Measurements from ENCODE around the gene EID3. TPM values are rescaled to one million over a fixed set of nuclear protein-coding genes. Genes with fewer than 3 reads are reported as not detected.

EID3 gene
- total and polyA plus RNA-seq, 2 of the 8 experiments (the other 6 are each of a cell fraction or from before 2014, with no cell fraction given) = 1.2 to 2.8 TPM

DNA sequence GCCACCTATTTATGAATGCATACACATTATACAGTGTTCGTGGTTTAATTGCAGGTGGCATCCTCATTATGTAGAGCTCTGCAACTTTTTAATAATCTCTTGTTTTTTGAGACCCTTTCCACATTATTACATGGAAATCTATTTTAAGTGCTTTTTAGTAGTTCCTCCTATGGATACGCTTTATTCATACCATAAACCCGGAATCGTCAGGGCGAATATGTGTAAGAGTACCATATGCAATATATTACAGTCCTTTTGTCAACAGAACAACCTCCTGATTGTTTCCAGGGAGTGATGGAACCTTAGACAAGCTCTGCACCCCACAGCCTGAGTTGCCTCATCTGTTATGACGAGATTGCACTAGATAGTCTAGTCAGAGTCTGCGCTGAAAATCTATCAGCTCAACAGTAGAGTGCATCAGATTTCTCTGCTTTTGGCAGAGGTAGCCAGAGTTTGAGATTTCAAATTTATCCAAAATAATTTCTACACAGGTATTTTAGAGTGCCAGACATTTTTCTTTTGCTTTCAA lies 33.6 kb downstream of the EID3 start:
- H4K5ac ChIP-seq (ENCODE audit: insufficient read length, low read depth, low read length) = no peak overlapping the region
- DNase-seq (ENCODE audit: low read depth in 1 of 2, low spot score in 2 of 2) = no peak
- H3K4me3 ChIP-seq (ENCODE audit: extremely low read depth in 1 of 4, insufficient read depth in 2 of 4, low read depth in 3 of 4, low read length in 4 of 4) = no peak overlapping the region
- no peak overlapping the region for H3K9ac ChIP-seq (replicated peaks in 1 of 4; ENCODE audit: extremely low read depth in 1 of 4, low read depth in 3 of 4, low read length in 3 of 4)
- no peak overlapping the region for H3K4ac ChIP-seq (replicated peaks; ENCODE audit: insufficient read length, low read depth, low read length)
- WGBS, 2 experiments (ENCODE audit: extremely low coverage in 1 of 2, insufficient coverage in 1 of 2, insufficient read length in 1 of 2, insufficient replicate concordance in 2 of 2, low coverage in 1 of 2, low lambda C conversion rate in 2 of 2, missing lambda C conversion rate in 1 of 2) = 85% methylated on average over 7 of the region's 7 CpGs; no CpG with 5 or more reads in 1 of the 2 experiments
- no peak overlapping the region for H2BK5ac ChIP-seq (ENCODE audit: low read depth, low read length)
- ChIA-PET POLR2A (ENCODE audit: partially characterized antibody) (interaction anchor here (1.2 to 2.1 kb wide), 2 partner anchors 14 to 19 kb away, joined by 3 to 5 read pairs; no protein-coding TSS in a partner anchor), CTCF (ENCODE audit: partially characterized antibody) (interaction anchor here (0.6 kb wide), 1 partner anchor 114 kb away, joined by 3 read pairs; no protein-coding TSS in a partner anchor)
- H3K4me1 ChIP-seq (replicated peaks in 1 of 4; ENCODE audit: control insufficient read depth in 3 of 4, insufficient read depth in 4 of 4, low read length in 3 of 4) = no peaks in the 10 kb centered on the region
- H3K14ac ChIP-seq (ENCODE audit: insufficient read length) = no peak overlapping the region
- H3K79me2 ChIP-seq (ENCODE audit: control insufficient read depth in 1 of 2, insufficient read depth in 2 of 2, low read length in 2 of 2) = no peaks in the 10 kb centered on the region
- no peak for FAIRE-seq
- H4K20me1 ChIP-seq (replicated peaks in 1 of 2; ENCODE audit: control insufficient read depth in 1 of 2, insufficient read depth in 2 of 2, low read length in 2 of 2) = peaks cover 0 to 2% of the 10 kb centered on the region in 2 experiments
- H3K56ac ChIP-seq (replicated peaks; ENCODE audit: insufficient read length, low read depth, low read length) = no peak overlapping the region
- no peaks in the 10 kb centered on the region for H3K79me1 ChIP-seq (ENCODE audit: low read depth, low read length)
- no peak overlapping the region for H3K4me2 ChIP-seq (ENCODE audit: insufficient read depth in 1 of 2, low read depth in 2 of 2, low read length in 2 of 2)
- peaks cover 5 to 80% (median 46%) of the 10 kb centered on the region in 4 experiments; a peak in 7 of 8 replicates for H3K36me3 ChIP-seq (ENCODE audit: control insufficient read depth in 2 of 4, insufficient read depth in 4 of 4, low read length in 3 of 4)
- H4K8ac ChIP-seq (ENCODE audit: extremely low read depth, insufficient read depth, low read length) = no peak overlapping the region
- no peaks in the 10 kb centered on the region for H3K9me3 ChIP-seq (ENCODE audit: insufficient read depth in 2 of 2, low read depth in 1 of 2, low read length in 1 of 2)
- no peak overlapping the region for H2AK5ac ChIP-seq (ENCODE audit: low read depth, low read length)
- H4K91ac ChIP-seq (replicated peaks; ENCODE audit: insufficient read length, low read length) = no peak overlapping the region
- no peak overlapping the region for H3K23ac ChIP-seq (ENCODE audit: insufficient read length)
- H2BK12ac ChIP-seq (ENCODE audit: low read depth, low read length) = no peak overlapping the region
- H2BK15ac ChIP-seq (ENCODE audit: low read length) = no peak overlapping the region
- H2BK20ac ChIP-seq (ENCODE audit: low read length) = no peak overlapping the region
- H2AFZ ChIP-seq (ENCODE audit: low read length) = no peak overlapping the region
- no peaks in the 10 kb centered on the region for H3K23me2 ChIP-seq (ENCODE audit: low read depth, low read length)
- H3K27me3 ChIP-seq (replicated peaks in 1 of 4; ENCODE audit: control insufficient read depth in 3 of 4, extremely low read depth in 1 of 4, insufficient read depth in 3 of 4, low read length in 3 of 4) = no peaks in the 10 kb centered on the region
- H2BK120ac ChIP-seq (replicated peaks; ENCODE audit: low read depth, low read length) = no peak overlapping the region
- H3K18ac ChIP-seq (ENCODE audit: extremely low read depth, low read length) = no peak overlapping the region
- H3K27ac ChIP-seq (ENCODE audit: low read depth, low read length) = no peak overlapping the region
- TF ChIP-seq KDM1A (IDR thresholded peaks at IDR 0.05; ENCODE audit: borderline replicate concordance, low read length) = no peak
- no peak for TF ChIP-seq RBBP5 (IDR thresholded peaks at IDR 0.05; ENCODE audit: borderline replicate concordance, low read depth, low read length)
- no peak for TF ChIP-seq GABPA (IDR thresholded peaks at IDR 0.05; ENCODE audit: borderline replicate concordance, insufficient read depth, low read length)
- TF ChIP-seq RFX5 (IDR thresholded peaks at IDR 0.05; ENCODE audit: borderline replicate concordance, low read depth, low read length) = no peak
